Measurements from ENCODE around the gene THBS3. TPM values are rescaled to one million over a fixed set of nuclear protein-coding genes. Genes with fewer than 3 reads are reported as not detected.

Gene THBS3
- total and polyA plus RNA-seq, 2 of the 13 experiments (the other 11 are each of a cell fraction or from before 2014, with no cell fraction given) = 0.86 to 3.6 TPM

DNA sequence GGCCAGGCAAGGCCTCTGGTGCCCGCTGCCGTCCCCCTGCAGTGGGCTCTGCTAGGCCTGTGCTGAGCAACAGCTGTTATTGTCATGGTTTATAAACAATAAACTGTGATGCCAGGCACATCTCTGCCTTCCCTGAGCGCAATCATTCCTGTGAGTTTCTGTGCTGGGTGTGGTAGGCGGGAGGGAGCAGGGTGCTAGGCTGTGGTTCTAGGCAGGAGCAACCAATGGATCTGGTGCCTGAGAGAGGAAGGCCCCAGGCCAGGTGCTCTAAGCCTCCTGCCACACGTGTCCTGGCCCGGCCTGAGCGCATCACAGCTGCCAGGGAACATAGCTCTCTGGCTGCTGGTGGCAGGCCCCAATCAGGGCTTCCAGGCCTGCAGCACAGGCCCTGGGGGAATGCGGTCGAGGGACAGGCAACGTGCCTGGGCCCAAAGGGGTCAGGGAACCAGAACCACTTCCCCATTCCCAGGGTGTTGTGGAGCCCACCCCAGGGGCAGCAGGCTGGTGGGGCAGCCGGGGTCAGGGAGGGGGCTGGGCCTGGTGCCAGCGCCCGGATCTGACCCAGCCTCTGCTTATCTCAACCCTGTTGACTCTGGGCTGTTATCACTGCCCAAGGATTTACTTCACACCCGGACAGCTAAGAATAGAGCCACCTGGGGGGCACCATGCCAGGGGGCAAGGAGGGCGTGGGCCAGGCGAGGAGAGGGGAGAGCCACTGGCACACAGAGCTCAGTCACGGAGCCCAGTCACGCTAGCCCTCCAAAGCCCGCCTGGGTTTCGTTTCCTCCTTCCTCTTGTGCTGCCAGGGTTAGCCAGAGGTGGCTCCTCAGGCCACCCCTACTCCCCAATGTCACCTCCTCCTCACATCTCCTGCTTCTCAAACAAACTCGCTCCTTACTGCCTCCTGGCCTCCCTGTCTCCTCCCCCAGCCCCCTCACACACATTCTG, 22.6 kb downstream of the THBS3 start (continued):
- TF ChIP-seq HHEX (CRISPR knock-in tag; IDR thresholded peaks at IDR 0.05) (peak; percentile 85), FOXA3 (CRISPR knock-in tag; IDR thresholded peaks at IDR 0.05) (peak; percentile 27; the same call in 1 of the 2 replicates), ISL2 (CRISPR knock-in tag; IDR thresholded peaks at IDR 0.05) (no peak), TBX2 (CRISPR knock-in tag; IDR thresholded peaks at IDR 0.05; ENCODE audit: borderline replicate concordance) (peak; percentile 55), PCBP2 (optimal IDR thresholded peaks at IDR 0.05; ENCODE audit: low read depth, low read length, poor library complexity, severe bottlenecking) (no peak), ESRRA (CRISPR knock-in tag; IDR thresholded peaks at IDR 0.05; ENCODE audit: low read depth) (no peak), ZNF446 (CRISPR knock-in tag; IDR thresholded peaks at IDR 0.05) (no peak), KAT7 (CRISPR knock-in tag; IDR thresholded peaks at IDR 0.05; ENCODE audit: borderline replicate concordance) (no peak), MED1 (CRISPR knock-in tag; IDR thresholded peaks at IDR 0.05) (no peak), RFXANK (CRISPR knock-in tag; IDR thresholded peaks at IDR 0.05) (no peak), ZBTB42 (CRISPR knock-in tag; IDR thresholded peaks at IDR 0.05) (no peak), ZNF333 (CRISPR knock-in tag; IDR thresholded peaks at IDR 0.05; ENCODE audit: borderline replicate concordance) (no peak), KDM4B (CRISPR knock-in tag; IDR thresholded peaks at IDR 0.05) (no peak), HNRNPL (IDR thresholded peaks at IDR 0.05; ENCODE audit: low read depth, low read length) (peak; percentile 79; the same call in 1 of the 2 replicates), BCL6 (CRISPR knock-in tag; IDR thresholded peaks at IDR 0.05) (0 out of 2 replicates have a peak, but pooled peaks have one; percentile 24), ETV5 (CRISPR knock-in tag; IDR thresholded peaks at IDR 0.05; ENCODE audit: borderline replicate concordance) (peak; percentile 40; the same call in 1 of the 2 replicates), FOXA1 (IDR thresholded peaks at IDR 0.05) (no peak), FOXA1 (CRISPR knock-in tag; IDR thresholded peaks at IDR 0.05) (peak; percentile 42; the same call in 1 of the 2 replicates), PAX8 (CRISPR knock-in tag; IDR thresholded peaks at IDR 0.05; ENCODE audit: borderline replicate concordance) (no peak), GABPB1 (CRISPR knock-in tag; IDR thresholded peaks at IDR 0.05) (peak; percentile 16; the same call in 1 of the 2 replicates)
- TF ChIP-seq, protein P1, sequence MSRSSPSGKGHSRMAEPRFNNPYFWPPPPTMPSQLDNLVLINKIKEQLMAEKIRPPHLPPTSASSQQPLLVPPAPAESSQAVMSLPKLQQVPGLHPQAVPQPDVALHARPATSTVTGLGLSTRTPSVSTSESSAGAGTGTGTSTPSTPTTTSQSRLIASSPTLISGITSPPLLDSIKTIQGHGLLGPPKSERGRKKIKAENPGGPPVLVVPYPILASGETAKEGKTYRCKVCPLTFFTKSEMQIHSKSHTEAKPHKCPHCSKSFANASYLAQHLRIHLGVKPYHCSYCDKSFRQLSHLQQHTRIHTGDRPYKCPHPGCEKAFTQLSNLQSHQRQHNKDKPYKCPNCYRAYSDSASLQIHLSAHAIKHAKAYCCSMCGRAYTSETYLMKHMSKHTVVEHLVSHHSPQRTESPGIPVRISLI (CRISPR knock-in tag; IDR thresholded peaks at IDR 0.05; ENCODE audit: borderline replicate concordance) = no peak
- TF ChIP-seq, protein P2, sequence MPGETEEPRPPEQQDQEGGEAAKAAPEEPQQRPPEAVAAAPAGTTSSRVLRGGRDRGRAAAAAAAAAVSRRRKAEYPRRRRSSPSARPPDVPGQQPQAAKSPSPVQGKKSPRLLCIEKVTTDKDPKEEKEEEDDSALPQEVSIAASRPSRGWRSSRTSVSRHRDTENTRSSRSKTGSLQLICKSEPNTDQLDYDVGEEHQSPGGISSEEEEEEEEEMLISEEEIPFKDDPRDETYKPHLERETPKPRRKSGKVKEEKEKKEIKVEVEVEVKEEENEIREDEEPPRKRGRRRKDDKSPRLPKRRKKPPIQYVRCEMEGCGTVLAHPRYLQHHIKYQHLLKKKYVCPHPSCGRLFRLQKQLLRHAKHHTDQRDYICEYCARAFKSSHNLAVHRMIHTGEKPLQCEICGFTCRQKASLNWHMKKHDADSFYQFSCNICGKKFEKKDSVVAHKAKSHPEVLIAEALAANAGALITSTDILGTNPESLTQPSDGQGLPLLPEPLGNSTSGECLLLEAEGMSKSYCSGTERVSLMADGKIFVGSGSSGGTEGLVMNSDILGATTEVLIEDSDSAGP (CRISPR knock-in tag; IDR thresholded peaks at IDR 0.05; ENCODE audit: borderline replicate concordance) = 0 out of 2 replicates have a peak, but pooled peaks have one; percentile 15
- TF ChIP-seq, protein P3, sequence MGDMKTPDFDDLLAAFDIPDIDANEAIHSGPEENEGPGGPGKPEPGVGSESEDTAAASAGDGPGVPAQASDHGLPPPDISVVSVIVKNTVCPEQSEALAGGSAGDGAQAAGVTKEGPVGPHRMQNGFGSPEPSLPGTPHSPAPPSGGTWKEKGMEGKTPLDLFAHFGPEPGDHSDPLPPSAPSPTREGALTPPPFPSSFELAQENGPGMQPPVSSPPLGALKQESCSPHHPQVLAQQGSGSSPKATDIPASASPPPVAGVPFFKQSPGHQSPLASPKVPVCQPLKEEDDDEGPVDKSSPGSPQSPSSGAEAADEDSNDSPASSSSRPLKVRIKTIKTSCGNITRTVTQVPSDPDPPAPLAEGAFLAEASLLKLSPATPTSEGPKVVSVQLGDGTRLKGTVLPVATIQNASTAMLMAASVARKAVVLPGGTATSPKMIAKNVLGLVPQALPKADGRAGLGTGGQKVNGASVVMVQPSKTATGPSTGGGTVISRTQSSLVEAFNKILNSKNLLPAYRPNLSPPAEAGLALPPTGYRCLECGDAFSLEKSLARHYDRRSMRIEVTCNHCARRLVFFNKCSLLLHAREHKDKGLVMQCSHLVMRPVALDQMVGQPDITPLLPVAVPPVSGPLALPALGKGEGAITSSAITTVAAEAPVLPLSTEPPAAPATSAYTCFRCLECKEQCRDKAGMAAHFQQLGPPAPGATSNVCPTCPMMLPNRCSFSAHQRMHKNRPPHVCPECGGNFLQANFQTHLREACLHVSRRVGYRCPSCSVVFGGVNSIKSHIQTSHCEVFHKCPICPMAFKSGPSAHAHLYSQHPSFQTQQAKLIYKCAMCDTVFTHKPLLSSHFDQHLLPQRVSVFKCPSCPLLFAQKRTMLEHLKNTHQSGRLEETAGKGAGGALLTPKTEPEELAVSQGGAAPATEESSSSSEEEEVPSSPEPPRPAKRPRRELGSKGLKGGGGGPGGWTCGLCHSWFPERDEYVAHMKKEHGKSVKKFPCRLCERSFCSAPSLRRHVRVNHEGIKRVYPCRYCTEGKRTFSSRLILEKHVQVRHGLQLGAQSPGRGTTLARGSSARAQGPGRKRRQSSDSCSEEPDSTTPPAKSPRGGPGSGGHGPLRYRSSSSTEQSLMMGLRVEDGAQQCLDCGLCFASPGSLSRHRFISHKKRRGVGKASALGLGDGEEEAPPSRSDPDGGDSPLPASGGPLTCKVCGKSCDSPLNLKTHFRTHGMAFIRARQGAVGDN (CRISPR knock-in tag; IDR thresholded peaks at IDR 0.05) = peak; percentile 21; the same call in 1 of the 2 replicates
